ENCODE results near the gene PAX6.

Gene PAX6

GRCh38 chr11:31822175-31822926, 11.2 kb upstream of the PAX6 start:
- DNase-seq = no peak

GRCh38 chr11:31821766-31822165, 10.6 kb upstream of the PAX6 start:
- no peak for DNase-seq

GRCh38 chr11:31821235-31821764, 10.2 kb upstream of the PAX6 start:
- no peak for DNase-seq

- DNase-seq = no peak
Measured at GRCh38 chr11:31820438-31820818, 9.3 kb upstream of the PAX6 start.

GRCh38 chr11:31819621-31820437, 8.7 kb upstream of the PAX6 start:
- no peak for DNase-seq

GRCh38 chr11:31818874-31819331, 7.8 kb upstream of the PAX6 start:
- DNase-seq = no peak

- no peak for DNase-seq
Measured at GRCh38 chr11:31818425-31818755, 7.3 kb upstream of the PAX6 start.

GRCh38 chr11:31817621-31818424, 6.7 kb upstream of the PAX6 start:
- DNase-seq = peak in 1 of 2 experiments; percentile 62

GRCh38 chr11:31817054-31817620, 6.0 kb upstream of the PAX6 start:
- DNase-seq = peak in 1 of 2 experiments; percentile 70

GRCh38 chr11:31816468-31817053, 5.4 kb upstream of the PAX6 start:
- peak in 1 of 2 experiments; percentile 62 for DNase-seq

GRCh38 chr11:31815711-31816467, 4.8 kb upstream of the PAX6 start:
- peak in 1 of 2 experiments; percentile 35 for DNase-seq

GRCh38 chr11:31814176-31814868, 3.2 kb upstream of the PAX6 start:
- peak in 1 of 2 experiments; percentile 31 for DNase-seq

- DNase-seq = peak in 1 of 2 experiments; percentile 34
Measured at GRCh38 chr11:31813391-31814175, 2.5 kb upstream of the PAX6 start.

- DNase-seq = peak in 1 of 2 experiments; percentile 84
Measured at GRCh38 chr11:31812383-31813381, 1.6 kb upstream of the PAX6 start.

- peak; percentile 65 to 87 for DNase-seq
Measured at GRCh38 chr11:31809857-31810778, 1.0 kb downstream of the PAX6 start.

GRCh38 chr11:31809541-31809856, 1.6 kb downstream of the PAX6 start:
- DNase-seq = no peak

- no peak for DNase-seq
Measured at GRCh38 chr11:31808721-31809540, 2.2 kb downstream of the PAX6 start.

Measured in NCI-H526 (cell line).